Hepatocyte (in vitro differentiated cells): ENCODE data around the gene OCA2.

Experiments used
- CTCF ChIP-seq: fragments of 200-600 bp; sonication (generic); IDR thresholded peaks from 2 replicates; pipeline ENCODE4 v1.5.1; 2016; ENCODE audit warnings: antibody characterized with exemption, mild to moderate bottlenecking; ENCODE audit not compliant: poor library complexity
- EZH2 ChIP-seq: fragments of 200-600 bp; sonication (generic); IDR thresholded peaks from 2 replicates; pipeline ENCODE4 v1.6.1; 2016; ENCODE audit warnings: antibody characterized with exemption, mild to moderate bottlenecking, borderline replicate concordance
- EZH2phosphoT487 ChIP-seq: fragments of 200-600 bp; sonication (generic); IDR thresholded peaks from one replicate; pipeline ENCODE4 v1.6.1; 2018; ENCODE audit warnings: antibody characterized with exemption, mild to moderate bottlenecking, low read depth, moderate library complexity; ENCODE audit not compliant: unreplicated experiment, severe bottlenecking

DNA sequence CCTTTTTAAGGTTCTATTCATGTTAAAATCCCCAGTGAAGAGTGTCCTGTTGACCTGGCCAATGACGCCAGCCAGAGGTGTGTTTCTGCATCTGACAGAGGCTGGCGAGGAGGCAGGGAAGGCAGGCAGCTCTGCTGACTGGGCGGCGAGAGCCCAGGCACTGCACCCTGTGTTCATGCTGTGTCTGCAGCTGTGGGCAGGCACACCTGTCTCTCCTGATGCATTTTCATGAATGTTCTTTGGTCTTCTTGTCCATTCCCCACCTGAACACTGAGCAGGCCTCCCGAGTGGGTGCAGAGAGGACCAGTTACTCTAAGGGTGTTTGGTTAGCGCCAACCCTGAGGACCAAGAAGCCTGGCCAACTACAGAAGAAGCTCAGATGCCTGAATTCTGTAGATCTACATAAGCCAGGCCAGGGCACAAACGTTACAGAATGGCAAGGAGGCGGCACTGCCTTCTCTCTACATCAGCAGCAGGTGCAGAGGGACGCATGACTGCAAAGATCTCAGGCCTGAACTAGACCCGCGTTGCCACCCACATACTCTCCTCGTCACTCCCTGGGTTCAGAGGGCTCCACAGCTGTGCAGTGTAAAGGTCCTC is 233.7 kb downstream of the OCA2 start:
- no peak for TF ChIP-seq CTCF
- TF ChIP-seq EZH2, result no peak
- no peak for TF ChIP-seq EZH2phosphoT487
